NCI-H1417 (cell line): Measurements from ENCODE around the gene CDKN3.

ENCODE experiments used
- DNase-seq, 3 experiments: peaks; one replicate each; lab custom pipeline; 2025; lab: John Stamatoyannopoulos, UW

Gene CDKN3

GRCh38 chr14:54396493-54397335, at the start of gene CDKN3:
CDKN3 (plus strand) TSS chr14:54397007; CDS start chr14:54397069, 62 bp downstream.
- DNase-seq = peak; percentile 99 to 100 (median 100)

- DNase-seq = no peak
These were observed 49.8 kb upstream of the CDKN3 start for GRCh38 chr14:54347044-54347443.

- peak; percentile 51 to 86 (median 83) for DNase-seq
These were observed 48.7 kb upstream of the CDKN3 start for GRCh38 chr14:54348001-54348611.

- no peak for DNase-seq
These were observed 47.7 kb upstream of the CDKN3 start for GRCh38 chr14:54348923-54349620.

GRCh38 chr14:54349713-54350112, 47.1 kb upstream of the CDKN3 start:
- no peak for DNase-seq

- no peak for DNase-seq
These were observed 46.6 kb upstream of the CDKN3 start for GRCh38 chr14:54350203-54350602.

GRCh38 chr14:54353266-54353665, 43.5 kb upstream of the CDKN3 start:
- DNase-seq = no peak

GRCh38 chr14:54353694-54354093, 43.1 kb upstream of the CDKN3 start:
- no peak for DNase-seq

GRCh38 chr14:54354096-54354495, 42.7 kb upstream of the CDKN3 start:
- DNase-seq = no peak

- no peak for DNase-seq
These were observed 41.7 kb upstream of the CDKN3 start for GRCh38 chr14:54354968-54355641.

- no peak for DNase-seq
These were observed 41.1 kb upstream of the CDKN3 start for GRCh38 chr14:54355698-54356097.

GRCh38 chr14:54356172-54356571, 40.6 kb upstream of the CDKN3 start:
- no peak for DNase-seq

- no peak for DNase-seq
These were observed 36.1 kb upstream of the CDKN3 start for GRCh38 chr14:54360667-54361066.

GRCh38 chr14:54362089-54362504, 34.7 kb upstream of the CDKN3 start:
- no peak for DNase-seq

- no peak for DNase-seq
These were observed 33.9 kb upstream of the CDKN3 start for GRCh38 chr14:54362759-54363437.

GRCh38 chr14:54364555-54365415, 32.0 kb upstream of the CDKN3 start:
- no peak for DNase-seq

- peak in 2 of 3 experiments; percentile 36 to 67 for DNase-seq
These were observed 29.8 kb upstream of the CDKN3 start for GRCh38 chr14:54366736-54367735.

GRCh38 chr14:54368291-54368690, 28.5 kb upstream of the CDKN3 start:
- DNase-seq = no peak

- DNase-seq = no peak
These were observed 27.5 kb upstream of the CDKN3 start for GRCh38 chr14:54369343-54369742.
